ENCODE measurements around the gene BABAM2. TPM values are rescaled to one million over a fixed set of nuclear protein-coding genes. Genes with fewer than 3 reads are reported as not detected.

The BABAM2 gene
- total and polyA plus RNA-seq, 9 of the 15 experiments (the other 6 are each of a cell fraction or from before 2014, with no cell fraction given), result 10.9 to 37.4 (median 25.6) TPM

GRCh38 chr2:27890924-27891672 lies 569 bp downstream of the BABAM2 start (continued):
- TF ChIP-seq RAD21 (CRISPR knock-in tag; conservative IDR thresholded peaks at IDR 0.05 in 1 of 2, IDR thresholded peaks at IDR 0.05 in 1 of 2), result no peak; a peak in 1 of 4 replicates
- TF ChIP-seq TCF15 (CRISPR knock-in tag; IDR thresholded peaks at IDR 0.05), result no peak
- no peak for TF ChIP-seq NR0B1 (IDR thresholded peaks at IDR 0.05; ENCODE audit: partially characterized antibody)
- no peak for TF ChIP-seq CBFA2T2 (conservative IDR thresholded peaks at IDR 0.05)
- no peak for TF ChIP-seq ZNF280A (IDR thresholded peaks at IDR 0.05; ENCODE audit: low read depth, partially characterized antibody)
- no peak for TF ChIP-seq ZNF274 (IDR thresholded peaks at IDR 0.05; ENCODE audit: borderline replicate concordance, low read depth, low read length)
- TF ChIP-seq ZNF3 (CRISPR knock-in tag; IDR thresholded peaks at IDR 0.05), result no peak
- TF ChIP-seq SNAPC5 (CRISPR knock-in tag; IDR thresholded peaks at IDR 0.05), result no peak
- TF ChIP-seq HNRNPK (IDR thresholded peaks at IDR 0.05; ENCODE audit: low read depth, low read length, poor library complexity, severe bottlenecking), result no peak
- TF ChIP-seq ZNF318 (IDR thresholded peaks at IDR 0.05; ENCODE audit: borderline replicate concordance in 1 of 2, low read depth in 1 of 2), result peak in 1 of 2 experiments; percentile 24; a peak in 1 of 4 replicates
- no peak for TF ChIP-seq RBM14 (IDR thresholded peaks at IDR 0.05; ENCODE audit: borderline replicate concordance, insufficient read depth, low read depth, low read length)
- TF ChIP-seq SRSF3 (IDR thresholded peaks at IDR 0.05; ENCODE audit: insufficient read depth, low read length), result no peak
